ENCODE results near the gene HDGFL2. TPM values are rescaled to one million over a fixed set of nuclear protein-coding genes. Genes with fewer than 3 reads are reported as not detected.

Gene HDGFL2
- total RNA-seq, 1 experiment from 2014 or later, result 108 TPM

- Histone ChIP-seq H2BK15ac (ENCODE audit: low read depth, low read length) (no peak overlapping the region), H2BK120ac (ENCODE audit: low read depth, low read length, poor library complexity, severe bottlenecking) (no peak overlapping the region), H3K23me2 (ENCODE audit: insufficient read length, low read depth, low read length, poor library complexity, severe bottlenecking) (peaks cover 2% of the 10 kb centered on the region), H4K5ac (ENCODE audit: insufficient read length, low read depth, low read length) (no peak overlapping the region), H3T11ph (ENCODE audit: low read length) (no peak overlapping the region), H3K4me2 (ENCODE audit: insufficient read depth, insufficient read length, low read length) (no peak overlapping the region), H2BK20ac (ENCODE audit: low read depth, low read length, poor library complexity, severe bottlenecking) (no peak overlapping the region), H2AK5ac (ENCODE audit: insufficient read length, low read length) (no peak overlapping the region), H3K27ac (ENCODE audit: insufficient read length, low read depth, low read length) (no peak overlapping the region), H2BK5ac (ENCODE audit: insufficient read length, low read length) (no peak overlapping the region), H4K91ac (ENCODE audit: insufficient read length, low read depth, low read length) (no peak overlapping the region), H3K79me2 (ENCODE audit: insufficient read depth, low read length) (no peaks in the 10 kb centered on the region), H3K14ac (ENCODE audit: insufficient read depth, low read length) (no peak overlapping the region), H3K79me1 (ENCODE audit: insufficient read depth, low read depth, low read length, poor library complexity, severe bottlenecking) (no peaks in the 10 kb centered on the region), H2BK12ac (ENCODE audit: insufficient read length, low read depth, low read length) (no peak overlapping the region), H4K8ac (replicated peaks; ENCODE audit: insufficient read length, low read depth, low read length) (no peak overlapping the region), H3K9me3 (ENCODE audit: control insufficient read depth, low read depth, low read length) (no peaks in the 10 kb centered on the region), H4K20me1 (ENCODE audit: control insufficient read depth, insufficient read depth, insufficient read length) (no peaks in the 10 kb centered on the region), H3K23ac (ENCODE audit: insufficient read length, low read depth, low read length) (no peak overlapping the region), H3K4ac (ENCODE audit: low read depth, low read length) (no peak overlapping the region), H3K18ac (ENCODE audit: insufficient read length, low read depth, low read length) (no peak overlapping the region), H3K27me3 (ENCODE audit: insufficient read depth, low read length) (no peaks in the 10 kb centered on the region), H2AFZ (ENCODE audit: low read length) (no peak overlapping the region), H3K4me1 (ENCODE audit: insufficient read depth, low read length) (no peaks in the 10 kb centered on the region), H3K9ac (ENCODE audit: extremely low read depth, insufficient read length, low read length) (no peak overlapping the region), H3K56ac (ENCODE audit: insufficient read length, low read depth, low read length) (no peak overlapping the region)
- no peak overlapping the region; a peak in 1 of 7 replicates for H3K27ac Mint-ChIP-seq
- no peaks in the 10 kb centered on the region for H3K9me3 Mint-ChIP-seq
- H3K4me1 Mint-ChIP-seq, result no peaks in the 10 kb centered on the region
- H3K4me3 Mint-ChIP-seq, result no peak overlapping the region
- peaks cover 59% of the 10 kb centered on the region for H3K27me3 Mint-ChIP-seq (ENCODE audit: low read depth)
- peaks cover 10 to 28% (median 19%) of the 10 kb centered on the region in 3 experiments; a peak in 6 of 7 replicates for H3K36me3 Mint-ChIP-seq (ENCODE audit: insufficient read depth in 1 of 3, low read depth in 3 of 3)
- no peak for DNase-seq
- TF ChIP-seq CTCF (conservative IDR thresholded peaks at IDR 0.05), result no peak
- WGBS (ENCODE audit: extremely low coverage, insufficient read length, low lambda C conversion rate), result no CpG with 5 or more reads among the region's 17 CpGs
Observed at GRCh38 chr19:4507804-4508203, 35.7 kb downstream of the HDGFL2 start.

Measured in H9 (cell line).